ENCODE results near the gene TBC1D3K.
"Not testable (repeated sequence)": the region's sequence is repeated elsewhere in the genome, so short reads cannot be mapped to it uniquely, and the experiment has no call there.

TBC1D3K gene

DNA sequence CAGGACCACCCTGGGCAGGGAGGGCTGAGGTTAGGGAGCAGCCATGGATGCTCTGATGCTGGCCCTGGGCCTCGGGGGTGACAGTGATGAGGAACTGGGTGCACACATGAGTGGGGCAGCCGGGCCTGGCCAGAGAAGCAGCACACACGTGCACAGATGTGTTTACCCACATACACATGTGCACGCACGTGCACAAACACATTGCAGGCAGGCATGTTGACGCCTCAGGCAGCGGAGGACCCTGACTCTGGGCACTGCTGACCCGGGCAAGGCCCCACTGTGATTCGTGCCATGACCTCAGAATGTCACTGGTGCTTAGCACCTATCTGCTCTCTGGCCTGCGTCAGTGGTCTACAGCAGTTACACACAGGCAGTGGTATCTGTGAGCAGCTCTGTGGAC is at the start of gene TBC1D3K:
TBC1D3K (plus strand) TSS at position 301 of the 400 bp plus-strand sequence. CDS start 1,585 bp downstream, outside the sequence.
- not testable (repeated sequence) for DNase-seq

DNA sequence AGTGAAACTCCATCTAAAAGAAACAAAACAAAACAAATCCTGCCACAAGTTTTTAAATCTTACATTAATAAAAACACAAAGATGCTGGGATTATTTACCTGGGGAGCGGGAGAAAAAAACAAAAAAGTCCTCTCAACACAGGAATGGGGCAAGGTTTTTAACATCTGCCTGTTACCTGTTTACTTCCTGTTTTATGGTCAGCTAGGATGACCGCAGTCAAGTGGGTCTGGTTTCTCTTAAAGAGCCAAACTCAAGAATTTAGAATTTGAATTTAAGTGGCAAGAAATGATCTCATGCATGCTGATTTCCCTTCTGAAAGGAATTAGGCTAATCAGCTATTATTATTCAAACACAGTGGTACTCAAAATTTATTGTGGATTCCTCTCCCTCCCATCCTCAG is 39.7 kb upstream of the TBC1D3K start:
- no peak for DNase-seq

DNA sequence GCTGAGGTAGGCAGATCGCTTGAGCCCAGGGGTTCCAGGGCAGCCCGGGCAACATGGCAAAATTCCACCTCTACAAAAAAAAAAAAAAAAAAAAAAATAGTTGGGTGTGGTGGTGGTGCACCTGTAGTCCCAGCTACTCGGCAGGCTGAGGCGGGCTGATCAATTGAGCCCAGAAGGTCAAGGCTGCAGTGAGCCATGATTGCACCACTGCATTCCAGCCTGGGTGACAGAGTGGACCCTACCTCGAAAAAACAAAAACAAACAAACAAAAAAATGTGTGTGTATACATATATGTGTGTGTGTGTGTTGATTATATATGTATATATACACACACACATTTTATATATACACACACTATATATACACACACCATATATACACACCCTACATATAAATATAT is 39.1 kb upstream of the TBC1D3K start:
- DNase-seq, result no peak

DNA sequence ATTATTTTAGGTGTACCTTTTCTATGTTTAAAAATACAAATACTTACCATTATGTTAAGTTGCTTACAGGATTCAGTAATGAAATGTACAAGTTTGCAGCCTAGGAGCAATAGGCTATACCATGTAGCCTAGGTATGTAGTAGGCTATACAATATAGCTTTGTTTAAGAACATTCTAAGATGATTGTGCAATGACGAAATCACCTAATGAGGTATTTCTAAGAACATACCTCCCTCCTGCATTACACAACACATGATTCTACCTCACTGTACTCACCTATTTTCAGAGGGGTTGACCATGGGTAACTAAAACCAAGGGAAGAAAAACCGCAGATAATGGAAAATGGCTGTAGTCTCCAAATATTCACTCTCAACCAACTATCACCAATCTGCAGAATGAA is 35.3 kb upstream of the TBC1D3K start:
- DNase-seq, result no peak

DNA sequence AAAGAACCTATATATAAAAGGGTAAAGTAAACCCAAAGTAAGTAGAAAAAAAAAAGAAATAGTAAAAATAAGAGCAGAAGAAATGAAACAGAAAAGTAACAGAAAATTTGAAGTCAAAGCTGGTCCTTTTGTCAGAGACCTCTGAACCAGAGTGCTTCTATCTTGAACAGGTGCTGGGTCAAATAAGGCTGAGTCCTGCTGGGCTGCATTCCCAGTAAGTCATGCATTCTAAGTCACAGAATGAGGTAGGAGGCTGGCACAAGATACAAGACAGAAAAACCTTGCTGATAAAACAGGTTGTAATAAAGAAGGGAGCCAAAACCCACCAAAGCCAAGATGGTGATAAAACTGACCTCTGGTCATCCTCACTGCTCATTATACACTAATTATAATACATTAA is 27.3 kb upstream of the TBC1D3K start:
- DNase-seq, result not testable (repeated sequence)
